H1 (cell line): ENCODE data around the gene SFRP5. TPM values are rescaled to one million over a fixed set of nuclear protein-coding genes. Genes with fewer than 3 reads are reported as not detected.

ENCODE experiments used
- CTCF ChIA-PET: fragments of 300-600 bp; sonication (Branson Sonifier 250); formaldehyde crosslinking; loops from one replicate; lab custom pipeline; 2021; ENCODE audit not compliant: partially characterized antibody; lab: Charles Lee
- POLR2A ChIA-PET: fragments of 300-600 bp; sonication (Branson Sonifier 250); formaldehyde crosslinking; loops from one replicate; lab custom pipeline; 2021; ENCODE audit warnings: inconsistent platforms; ENCODE audit not compliant: partially characterized antibody; lab: Charles Lee
- DNase-seq, 2 experiments: peaks; one replicate each; pipeline versions ENCODE4 v3.0.0 to v3.0.0-alpha.2; 2010 to 2022; ENCODE audit warnings: low spot score in 2 of 2, low read depth in 1 of 2, mixed read lengths in 1 of 2
- FAIRE-seq: peaks from 2 replicates; lab custom pipeline; 2011; peaks lifted over from hg19 to GRCh38; lab: Jason Lieb, UNC
- H2AFZ ChIP-seq: 2 replicates; pipeline ENCODE4 v1.8.1; 2012; ENCODE audit warnings: low read length, inconsistent platforms
- H2AK5ac ChIP-seq: 2 replicates; pipeline ENCODE4 v1.6.1; 2013; ENCODE audit warnings: low read depth, low read length
- H2BK120ac ChIP-seq: replicated peaks from 2 replicates; pipeline ENCODE3; 2013; ENCODE audit warnings: low read depth, low read length, inconsistent platforms
- H2BK12ac ChIP-seq: 2 replicates; pipeline ENCODE4 v1.6.1; 2013; ENCODE audit warnings: low read depth, low read length
- H2BK15ac ChIP-seq: 2 replicates; pipeline ENCODE4 v1.6.1; 2013; ENCODE audit warnings: low read length
- H2BK20ac ChIP-seq: 2 replicates; pipeline ENCODE4 v1.6.1; 2013; ENCODE audit warnings: low read length
- H2BK5ac ChIP-seq: 2 replicates; pipeline ENCODE4 v1.6.1; 2013; ENCODE audit warnings: low read depth, low read length
- H3K14ac ChIP-seq: 2 replicates; pipeline ENCODE4 v1.6.1; 2013; ENCODE audit warnings: inconsistent platforms; ENCODE audit not compliant: insufficient read length
- H3K18ac ChIP-seq: 2 replicates; pipeline ENCODE4 v1.6.1; 2013; ENCODE audit warnings: low read length; ENCODE audit errors: extremely low read depth
- H3K23ac ChIP-seq: 2 replicates; pipeline ENCODE4 v1.6.1; 2013; ENCODE audit warnings: inconsistent platforms; ENCODE audit not compliant: insufficient read length
- H3K23me2 ChIP-seq: 2 replicates; pipeline ENCODE4 v1.6.1; 2013; ENCODE audit warnings: low read depth, low read length
- H3K27ac ChIP-seq: 2 replicates; pipeline ENCODE4 v1.6.1; 2011; ENCODE audit warnings: low read depth, low read length, inconsistent platforms
- H3K27me3 ChIP-seq, 4 experiments: replicated peaks in 1 of 4; 1 replicate in 1 of 4; 2 replicates in 3 of 4; pipeline versions ENCODE4 v1.6.1 to v1.8.1; 2011 to 2013; ENCODE audit warnings: low read length in 3 of 4, mild to moderate bottlenecking in 3 of 4, inconsistent platforms in 2 of 4, mixed read lengths in 2 of 4, moderate library complexity in 1 of 4; ENCODE audit not compliant: control insufficient read depth in 3 of 4, insufficient read depth in 3 of 4; ENCODE audit errors: extremely low read depth in 1 of 4
- H3K36me3 ChIP-seq, 4 experiments: 2 replicates each; pipeline versions ENCODE4 v1.6.1 to v1.8.1; 2011 to 2013; ENCODE audit warnings: mild to moderate bottlenecking in 4 of 4, low read length in 3 of 4, moderate library complexity in 2 of 4, control low read depth in 1 of 4, inconsistent platforms in 1 of 4; ENCODE audit not compliant: insufficient read depth in 4 of 4, control insufficient read depth in 2 of 4
- H3K4ac ChIP-seq: replicated peaks from 2 replicates; pipeline ENCODE3; 2013; ENCODE audit warnings: low read length, low read depth, mixed read lengths, inconsistent platforms; ENCODE audit not compliant: insufficient read length
- H3K4me1 ChIP-seq, 4 experiments: replicated peaks in 1 of 4; 1 replicate in 1 of 4; 2 replicates in 3 of 4; pipeline versions ENCODE4 v1.6.1 to v1.8.1; 2011 to 2013; ENCODE audit warnings: low read length in 3 of 4, inconsistent platforms in 2 of 4, mixed read lengths in 1 of 4; ENCODE audit not compliant: insufficient read depth in 4 of 4, control insufficient read depth in 3 of 4
- H3K4me2 ChIP-seq, 2 experiments: 2 replicates each; pipeline versions ENCODE4 v1.6.1 to v1.8.1; 2011 to 2013; ENCODE audit warnings: low read depth in 2 of 2, low read length in 2 of 2, control low read depth in 1 of 2, inconsistent platforms in 1 of 2, mild to moderate bottlenecking in 1 of 2; ENCODE audit not compliant: insufficient read depth in 1 of 2
- H3K4me3 ChIP-seq, 4 experiments: fragments of 200-600, 300-600 bp in 1 of 4; sonication (generic), shearing (Covaris generic), sonication (Bioruptor Twin) in 1 of 4; 2 replicates each; pipeline versions ENCODE4 v1.5.1 to v1.8.1; 2011 to 2016; ENCODE audit warnings: low read length in 4 of 4, low read depth in 3 of 4, control low read depth in 2 of 4, inconsistent platforms in 2 of 4, mild to moderate bottlenecking in 2 of 4, mixed read lengths in 1 of 4, moderate library complexity in 1 of 4; ENCODE audit not compliant: insufficient read depth in 2 of 4; ENCODE audit errors: extremely low read depth in 1 of 4
- H3K56ac ChIP-seq: replicated peaks from 2 replicates; pipeline ENCODE3; 2013; ENCODE audit warnings: low read depth, mild to moderate bottlenecking, mixed read lengths, low read length, inconsistent platforms; ENCODE audit not compliant: insufficient read length
- H3K79me1 ChIP-seq: 2 replicates; pipeline ENCODE4 v1.6.1; 2013; ENCODE audit warnings: low read depth, low read length, control low read depth
- H3K79me2 ChIP-seq, 2 experiments: 2 replicates each; pipeline versions ENCODE4 v1.6.1 to v1.8.1; 2012 to 2013; ENCODE audit warnings: low read length in 2 of 2, mild to moderate bottlenecking in 2 of 2, inconsistent platforms in 1 of 2; ENCODE audit not compliant: insufficient read depth in 2 of 2, control insufficient read depth in 1 of 2
- H3K9ac ChIP-seq, 4 experiments: replicated peaks in 1 of 4; 1 replicate in 1 of 4; 2 replicates in 3 of 4; pipeline versions ENCODE4 v1.6.1 to v1.8.1; 2011 to 2013; ENCODE audit warnings: low read depth in 3 of 4, low read length in 3 of 4, control low read depth in 2 of 4, mild to moderate bottlenecking in 2 of 4, moderate library complexity in 2 of 4, inconsistent platforms in 1 of 4; ENCODE audit errors: extremely low read depth in 1 of 4
- H3K9me3 ChIP-seq, 2 experiments: 2 replicates each; pipeline versions ENCODE4 v1.6.1 to v1.8.1; 2012 to 2013; ENCODE audit warnings: mild to moderate bottlenecking in 2 of 2, moderate library complexity in 2 of 2, control low read depth in 1 of 2, inconsistent platforms in 1 of 2, low read depth in 1 of 2, low read length in 1 of 2, mixed read lengths in 1 of 2; ENCODE audit not compliant: insufficient read depth in 2 of 2
- H4K20me1 ChIP-seq, 2 experiments: replicated peaks in 1 of 2; 2 replicates each; pipeline versions ENCODE3 to v1.8.1; 2011 to 2013; ENCODE audit warnings: inconsistent platforms in 2 of 2, low read length in 2 of 2, mild to moderate bottlenecking in 1 of 2; ENCODE audit not compliant: insufficient read depth in 2 of 2, control insufficient read depth in 1 of 2
- H4K5ac ChIP-seq: 2 replicates; pipeline ENCODE4 v1.6.1; 2013; ENCODE audit warnings: low read length, low read depth, mixed read lengths, inconsistent platforms; ENCODE audit not compliant: insufficient read length
- H4K8ac ChIP-seq: 2 replicates; pipeline ENCODE4 v1.8.0; 2013; ENCODE audit warnings: mild to moderate bottlenecking, moderate library complexity, low read length, inconsistent platforms; ENCODE audit not compliant: insufficient read depth; ENCODE audit errors: extremely low read depth
- H4K91ac ChIP-seq: replicated peaks from 2 replicates; pipeline ENCODE3; 2013; ENCODE audit warnings: low read length, mixed read lengths, inconsistent platforms; ENCODE audit not compliant: insufficient read length
- ASH2L ChIP-seq: fragments of 200-600, 300-600 bp; sonication (generic); IDR thresholded peaks from one replicate; pipeline ENCODE4 v1.7.1; 2017; ENCODE audit warnings: low read length
- ATF2 ChIP-seq: IDR thresholded peaks from 2 replicates; pipeline ENCODE4 v1.6.1; 2012; ENCODE audit warnings: low read length, inconsistent platforms
- CEBPB ChIP-seq: IDR thresholded peaks from 2 replicates; pipeline ENCODE4 v1.6.1; 2012; ENCODE audit warnings: low read depth, low read length
- EP300 ChIP-seq, 2 experiments: IDR thresholded peaks; 1 replicate in 1 of 2; 2 replicates in 1 of 2; pipeline ENCODE4 v1.6.1; 2011 to 2012; ENCODE audit warnings: low read depth in 2 of 2, low read length in 2 of 2, mild to moderate bottlenecking in 2 of 2, borderline replicate concordance in 1 of 2, inconsistent platforms in 1 of 2, moderate library complexity in 1 of 2
- FOSL1 ChIP-seq: IDR thresholded peaks from 2 replicates; pipeline ENCODE4 v1.6.1; 2011; ENCODE audit warnings: mild to moderate bottlenecking, low read depth, low read length, moderate library complexity; ENCODE audit not compliant: insufficient read depth
- GABPA ChIP-seq: IDR thresholded peaks from 2 replicates; pipeline ENCODE4 v1.6.1; 2011; ENCODE audit warnings: mild to moderate bottlenecking, low read length, moderate library complexity, borderline replicate concordance; ENCODE audit not compliant: insufficient read depth
- HDAC2 ChIP-seq, 2 experiments: fragments of 300-600 bp in 1 of 2; sonication (generic) in 1 of 2; IDR thresholded peaks; 2 replicates each; pipeline ENCODE4 v1.6.1; 2011 to 2012; ENCODE audit warnings: low read depth in 2 of 2, low read length in 2 of 2, mild to moderate bottlenecking in 2 of 2, moderate library complexity in 2 of 2, borderline replicate concordance in 1 of 2, inconsistent platforms in 1 of 2
- JUND ChIP-seq: IDR thresholded peaks from 2 replicates; pipeline ENCODE4 v1.6.1; 2011; ENCODE audit warnings: mild to moderate bottlenecking, improper control_type of control experiment, low read length
- KDM5A ChIP-seq: fragments of 200-600 bp; IDR thresholded peaks from 2 replicates; pipeline ENCODE4 v1.7.1; 2012; ENCODE audit warnings: mild to moderate bottlenecking, low read length, inconsistent platforms, mixed read lengths
- RBBP5 ChIP-seq: IDR thresholded peaks from 2 replicates; pipeline ENCODE4 v1.7.1; 2012; ENCODE audit warnings: low read depth, mild to moderate bottlenecking, inconsistent platforms, low read length, moderate library complexity, borderline replicate concordance
- SP1 ChIP-seq: IDR thresholded peaks from 2 replicates; pipeline ENCODE4 v1.6.1; 2011; ENCODE audit warnings: low read depth, low read length
- YY1 ChIP-seq: IDR thresholded peaks from 2 replicates; pipeline ENCODE4 v1.6.1; 2011; ENCODE audit warnings: low read depth, mild to moderate bottlenecking, low read length
- WGBS, 2 experiments: shearing (Covaris generic) in 1 of 2; methylation state at CpG; one replicate each; pipeline versions ENCODE4 v1.1.6 to v1.1.7; 2013 to 2015; ENCODE audit warnings: low lambda C conversion rate in 2 of 2, mixed read lengths in 2 of 2, inconsistent platforms in 1 of 2, low coverage in 1 of 2, missing lambda C conversion rate in 1 of 2; ENCODE audit not compliant: insufficient replicate concordance in 2 of 2, insufficient coverage in 1 of 2, insufficient read length in 1 of 2; ENCODE audit errors: extremely low coverage in 1 of 2, missing lambda C conversion rate in 1 of 2; 5-methylcytosine and 5-hydroxymethylcytosine counted together
- polyA plus RNA-seq, 7 experiments: library from polyadenylated mRNA; depleted of rRNA in 3 of 7; stranded (reverse) in 5 of 7; unstranded in 2 of 7; fragments of >200 nt in 5 of 7; fragments of 200-250 nt in 2 of 7; gene quantifications; 1 replicate in 5 of 7; 2 replicates in 1 of 7; 4 replicates in 1 of 7; pipeline versions ENCODE4 v1.2.1 to v1.2.3, GENCODE V29; 2011 to 2013; ENCODE audit warnings: missing spikeins in 2 of 7, mixed read lengths in 2 of 7
- total RNA-seq: library from RNA; stranded (reverse); fragmentation: NEBNext Ultra II Directional; extraction: Animal tissue kit (Norgen Biotek cat#: 25700); gene quantifications from 2 replicates; pipeline ENCODE4 v1.2.1, GENCODE V29; 2021

SFRP5 gene
- total and polyA plus RNA-seq, 2 of the 8 experiments (the other 6 are each of a cell fraction or from before 2014, with no cell fraction given), result 3.9 to 5.9 TPM

GRCh38 chr10:97764519-97764931 lies 7.3 kb downstream of the SFRP5 start:
- no peaks in the 10 kb centered on the region for H3K9me3 ChIP-seq
- ChIA-PET CTCF (interaction anchor here (0.9 to 5.8 kb wide), 8 partner anchors 7 to 70 kb away, joined by 3 to 30 read pairs (median 4); partner anchors contain the start of gene SFRP5), POLR2A (interaction anchor here (1.1 to 2.0 kb wide), 2 partner anchors 10 to 105 kb away, joined by 3 to 6 read pairs; no protein-coding TSS in a partner anchor)
- no peak overlapping the region for H3K14ac ChIP-seq
- peaks cover 0 to 6% (median 0%) of the 10 kb centered on the region in 4 experiments; a peak in 3 of 8 replicates for H3K36me3 ChIP-seq
- H3K4me2 ChIP-seq, result no peak overlapping the region
- no peak overlapping the region for H2BK15ac ChIP-seq
- H4K5ac ChIP-seq, result no peak overlapping the region
- 91% methylated on average over 7 of the region's 7 CpGs; no CpG with 5 or more reads in 1 of the 2 experiments for WGBS, 2 experiments
- no peaks in the 10 kb centered on the region for H3K79me1 ChIP-seq
- no peak overlapping the region for H4K91ac ChIP-seq
- no peak for FAIRE-seq
- no peak overlapping the region for H2AFZ ChIP-seq
- no peak overlapping the region for H3K23ac ChIP-seq
- no peak overlapping the region for H2BK120ac ChIP-seq
- H2BK5ac ChIP-seq, result no peak overlapping the region
- no peaks in the 10 kb centered on the region for H3K79me2 ChIP-seq
- H3K4me3 ChIP-seq, result no peak overlapping the region
- H3K27ac ChIP-seq, result no peak overlapping the region
- no peak overlapping the region for H2AK5ac ChIP-seq
- no peak overlapping the region for H3K56ac ChIP-seq
- H3K23me2 ChIP-seq, result no peaks in the 10 kb centered on the region
- H3K18ac ChIP-seq, result no peak overlapping the region
- no peak overlapping the region for H3K9ac ChIP-seq
- no peaks in the 10 kb centered on the region for H4K20me1 ChIP-seq
- no peak overlapping the region for H2BK20ac ChIP-seq
- no peak overlapping the region for H2BK12ac ChIP-seq
- peaks cover 0 to 10% (median 4%) of the 10 kb centered on the region in 4 experiments; a peak in 6 of 7 replicates for H3K27me3 ChIP-seq
- no peak for DNase-seq
- no peak overlapping the region for H4K8ac ChIP-seq
- H3K4ac ChIP-seq, result no peak overlapping the region
- peaks cover 0 to 13% (median 7%) of the 10 kb centered on the region in 4 experiments; a peak in 6 of 7 replicates for H3K4me1 ChIP-seq
- TF ChIP-seq CEBPB (no peak), ATF2 (no peak), KDM5A (no peak), EP300 (IDR thresholded peaks at IDR 0.05; ENCODE audit: borderline replicate concordance in 1 of 2, low read depth in 2 of 2, low read length in 2 of 2) (no peak), RBBP5 (no peak), GABPA (no peak), HDAC2 (IDR thresholded peaks at IDR 0.05; ENCODE audit: borderline replicate concordance in 1 of 2, low read depth in 2 of 2, low read length in 2 of 2) (no peak), JUND (no peak), ASH2L (no peak), YY1 (no peak), FOSL1 (no peak), SP1 (no peak)
